ENCODE measurements around the gene AP4S1.
A peak's percentile ranks its signal among the peaks of the same experiment; 100 is the strongest.
"Not testable (repeated sequence)": the region's sequence is repeated elsewhere in the genome, so short reads cannot be mapped to it uniquely, and the experiment has no call there.

Gene AP4S1

GRCh38 chr14:31009836-31010574 is 15.4 kb upstream of the AP4S1 start:
- DNase-seq: no peak

- no peak for DNase-seq
Observed at GRCh38 chr14:31010935-31011334, 14.5 kb upstream of the AP4S1 start.

- DNase-seq: no peak
Observed at GRCh38 chr14:31013841-31014240, 11.6 kb upstream of the AP4S1 start.

GRCh38 chr14:31018057-31018645 is 7.3 kb upstream of the AP4S1 start:
- DNase-seq: no peak

GRCh38 chr14:31020834-31021575 is 4.4 kb upstream of the AP4S1 start:
- no peak for DNase-seq

- DNase-seq: no peak
Observed at GRCh38 chr14:31021576-31021949, 3.9 kb upstream of the AP4S1 start.

- DNase-seq: no peak
Observed at GRCh38 chr14:31022386-31022785, 3.1 kb upstream of the AP4S1 start.

GRCh38 chr14:31024010-31024480 is 1.4 kb upstream of the AP4S1 start:
- DNase-seq: no peak

GRCh38 chr14:31024577-31025366 is 677 bp upstream of the AP4S1 start:
- DNase-seq: no peak

GRCh38 chr14:31026077-31026449 is 614 bp downstream of the AP4S1 start, which contains the start of gene STRN3:
Gene STRN3 (minus strand): TSS chr14:31026379. CDS start chr14:31026185, 194 bp downstream.
- no peak for DNase-seq

- peak; percentile 91 for DNase-seq
Observed at GRCh38 chr14:31026450-31027235, 1.2 kb downstream of the AP4S1 start.

GRCh38 chr14:31027847-31028246 is 2.4 kb downstream of the AP4S1 start:
- DNase-seq: no peak

GRCh38 chr14:31029016-31029970 is 3.8 kb downstream of the AP4S1 start:
- no peak for DNase-seq

- no peak for DNase-seq
Observed at GRCh38 chr14:31030469-31030868, 5.0 kb downstream of the AP4S1 start.

GRCh38 chr14:31036552-31036951 is 11.1 kb downstream of the AP4S1 start:
- no peak for DNase-seq

GRCh38 chr14:31037709-31038221 is 12.3 kb downstream of the AP4S1 start:
- no peak for DNase-seq

GRCh38 chr14:31038521-31039166 is 13.2 kb downstream of the AP4S1 start:
- DNase-seq: no peak

GRCh38 chr14:31042300-31042699 is 16.9 kb downstream of the AP4S1 start:
- no peak for DNase-seq

GRCh38 chr14:31042893-31043292 is 17.4 kb downstream of the AP4S1 start:
- not testable (repeated sequence) for DNase-seq

GRCh38 chr14:31043379-31043778 is 17.9 kb downstream of the AP4S1 start:
- DNase-seq: no peak
